T-helper 1 cell treated with Interleukin-12 subunit alpha and Interleukin-12 subunit beta and Interleukin-4 antibody, amounts not matched to agents 30 ng/mL and 1 ng/mL, for 36 hours (primary cell): ENCODE measurements around the gene ATP6V1F. TPM values are rescaled to one million over a fixed set of nuclear protein-coding genes. Genes with fewer than 3 reads are reported as not detected.

Source experiments
- intact Hi-C: fragments of 100-400 bp; cut with micrococcal nuclease; formaldehyde crosslinking; loops from one replicate; pipeline ENCODE4 v1.15.1; 2024
- total RNA-seq: library from RNA; stranded (reverse); gene quantifications from 2 replicates; pipeline ENCODE4 v1.2.3, GENCODE V29; 2022

Gene ATP6V1F
- total RNA-seq, 1 donor from 2014 or later = 127 TPM

- intact Hi-C loops = no loop called here
Observed at GRCh38 chr7:128880791-128881457, 18.3 kb downstream of the ATP6V1F start.

DNA sequence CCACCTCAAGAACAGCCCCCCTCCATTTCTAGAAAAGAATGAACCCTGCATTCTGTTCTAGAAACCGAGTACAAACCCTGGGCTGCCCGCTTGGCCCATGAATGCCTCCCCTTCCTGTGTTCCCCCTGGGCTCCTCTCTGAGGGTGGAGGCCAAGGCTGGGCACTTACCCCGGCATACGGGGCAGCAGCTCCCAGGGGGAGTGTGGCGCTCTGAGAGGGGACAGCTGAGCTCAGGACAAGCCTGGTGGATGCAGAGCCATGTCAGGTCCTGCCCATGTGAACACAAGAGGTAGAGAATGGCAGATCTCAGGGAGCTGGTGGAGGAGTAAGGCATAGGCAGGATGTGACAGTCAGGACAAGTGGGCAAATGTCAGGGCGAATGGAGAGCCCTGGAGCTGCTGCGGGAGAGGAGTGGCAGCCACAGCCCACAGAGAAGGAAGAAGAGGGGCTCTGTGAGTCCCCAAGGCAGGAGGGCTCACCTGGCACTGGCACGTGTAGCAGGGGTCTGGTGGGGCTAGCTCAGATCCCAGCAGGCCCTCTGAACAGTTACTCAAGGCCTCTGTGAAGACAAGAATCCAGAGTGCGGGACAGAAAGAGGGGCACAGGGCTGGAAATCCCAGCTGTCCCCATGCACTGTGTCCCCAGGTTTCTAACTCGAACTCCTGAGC, 18.9 kb downstream of the ATP6V1F start:
- intact Hi-C loops = loop anchor here (2.0 kb wide), 1 partner anchor 405 kb away; the partner anchor contains the start of gene METTL2B

GRCh38 chr7:128882134-128882533, 19.5 kb downstream of the ATP6V1F start:
- intact Hi-C loops = loop anchor here (2.0 kb wide), 1 partner anchor 405 kb away; the partner anchor contains the start of gene METTL2B

- intact Hi-C loops = loop anchor here (1.0 to 2.0 kb wide), 5 partner anchors 21 to 407 kb away; partner anchors contain the start of gene METTL2B
Observed at GRCh38 chr7:128883622-128884448, 21.2 kb downstream of the ATP6V1F start.

DNA sequence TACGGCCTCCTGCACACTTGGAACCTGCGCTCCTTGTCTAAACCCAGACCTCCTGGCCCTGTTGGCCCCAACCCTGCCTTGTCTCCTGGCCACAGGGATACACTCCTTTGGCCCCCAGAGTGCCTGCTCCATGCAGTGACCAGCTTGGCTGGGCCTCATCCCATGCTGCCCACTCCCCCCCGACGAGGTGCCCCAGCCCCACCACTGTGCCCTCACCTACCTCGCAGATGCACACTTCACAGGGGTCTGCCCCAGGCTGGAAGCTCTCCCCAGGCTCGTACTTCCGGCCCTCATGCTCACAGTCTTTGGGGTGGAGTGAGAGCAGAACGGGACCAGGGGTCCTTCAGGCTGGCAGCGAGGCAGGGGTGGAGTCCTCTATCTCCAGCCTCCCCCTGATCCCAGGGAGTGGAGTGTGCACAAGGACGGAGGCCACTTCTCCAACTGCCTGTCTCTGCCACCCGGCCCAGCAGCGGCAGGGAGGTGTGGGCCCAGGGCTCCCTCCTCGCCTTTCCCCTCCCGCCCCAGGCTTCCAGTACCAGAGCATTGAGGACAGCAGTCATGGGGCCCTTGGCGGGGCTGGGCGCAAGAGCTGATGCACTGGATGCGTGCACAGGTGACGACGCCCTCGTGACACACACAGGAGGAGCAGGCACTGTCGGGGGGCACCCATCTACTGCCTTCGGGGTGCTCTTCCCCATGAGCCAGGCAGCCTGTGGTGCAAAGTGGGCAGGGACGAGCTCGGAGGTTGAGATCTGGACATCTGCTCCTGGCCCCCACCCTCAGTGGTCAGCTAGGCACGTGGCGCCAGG, 22.1 kb downstream of the ATP6V1F start:
- intact Hi-C loops = no loop called here

DNA sequence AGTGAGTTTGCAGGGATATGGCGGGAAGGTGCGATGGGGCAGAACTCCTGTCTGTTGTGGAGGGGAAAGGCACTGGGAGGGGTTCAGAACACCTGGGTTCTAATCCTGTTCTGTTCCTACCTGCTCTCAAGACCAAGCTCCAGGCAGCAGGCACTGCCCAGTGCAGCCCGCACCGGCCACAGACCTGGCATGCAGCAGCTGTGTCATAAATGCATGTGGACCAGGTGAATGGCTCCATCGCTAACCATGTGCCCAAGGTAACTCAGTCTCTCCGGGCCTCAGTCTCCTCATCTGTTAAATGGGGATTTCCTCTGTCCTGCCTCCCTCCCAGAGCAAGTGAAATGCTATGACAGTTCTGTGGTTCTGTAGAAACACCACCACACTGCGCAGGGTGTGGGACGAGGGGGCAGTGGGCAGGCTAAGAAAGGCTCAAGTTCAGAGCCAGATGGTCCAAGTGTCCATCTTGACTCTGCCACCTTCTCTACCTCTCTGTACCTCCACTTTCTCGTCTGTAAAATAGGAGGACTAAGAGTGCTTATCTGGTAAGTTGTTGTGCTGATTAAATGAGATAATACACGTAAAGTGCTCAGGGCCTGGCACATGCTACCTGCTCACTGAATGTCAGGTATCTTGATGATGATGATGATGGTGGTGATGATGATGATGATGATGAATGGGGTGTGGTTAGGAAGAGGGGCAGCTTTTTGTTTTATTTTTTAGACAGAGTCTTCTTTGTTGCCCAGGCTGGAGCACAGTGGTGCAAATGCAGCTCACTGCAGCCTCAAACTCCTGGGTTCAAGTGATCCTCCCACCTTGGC, 22.9 kb downstream of the ATP6V1F start:
- intact Hi-C loops = no loop called here

- intact Hi-C loops = no loop called here
Observed at GRCh38 chr7:128886391-128887168, 23.9 kb downstream of the ATP6V1F start.

DNA sequence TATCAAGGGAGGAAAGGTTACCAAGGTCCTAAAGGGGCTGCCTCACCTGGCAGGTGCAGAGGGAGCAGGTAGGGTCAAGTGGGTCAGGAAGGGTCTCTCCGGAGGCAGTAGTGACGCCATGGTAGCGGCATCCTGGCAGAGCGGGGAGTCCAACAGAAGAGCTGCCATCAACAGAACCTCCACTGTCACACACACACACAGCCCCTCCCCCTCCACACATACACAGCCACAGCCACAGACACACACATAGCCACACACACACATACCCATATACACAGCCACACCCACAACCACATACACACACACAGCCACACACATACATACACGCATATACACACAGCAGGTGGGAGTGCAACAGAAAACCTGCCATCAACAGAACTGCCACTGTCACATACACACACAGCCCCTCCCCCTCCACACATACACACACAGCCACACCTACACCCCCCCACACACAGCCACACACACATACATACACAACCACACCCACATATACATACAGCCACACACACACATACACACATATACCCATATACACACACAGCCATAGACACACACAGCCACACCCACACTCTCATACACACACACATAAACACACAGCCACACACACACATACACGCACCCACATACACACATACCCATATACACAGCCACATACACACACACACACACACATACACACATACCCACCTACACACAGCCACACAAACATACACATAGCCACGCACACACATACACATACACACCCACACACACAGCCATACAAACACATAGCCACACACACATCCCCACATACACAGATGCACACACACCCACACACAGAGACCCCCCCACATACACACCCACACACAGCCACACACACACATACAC, 24.7 kb downstream of the ATP6V1F start:
- intact Hi-C loops = no loop called here

GRCh38 chr7:128888039-128888755, 25.5 kb downstream of the ATP6V1F start:
- intact Hi-C loops = no loop called here

DNA sequence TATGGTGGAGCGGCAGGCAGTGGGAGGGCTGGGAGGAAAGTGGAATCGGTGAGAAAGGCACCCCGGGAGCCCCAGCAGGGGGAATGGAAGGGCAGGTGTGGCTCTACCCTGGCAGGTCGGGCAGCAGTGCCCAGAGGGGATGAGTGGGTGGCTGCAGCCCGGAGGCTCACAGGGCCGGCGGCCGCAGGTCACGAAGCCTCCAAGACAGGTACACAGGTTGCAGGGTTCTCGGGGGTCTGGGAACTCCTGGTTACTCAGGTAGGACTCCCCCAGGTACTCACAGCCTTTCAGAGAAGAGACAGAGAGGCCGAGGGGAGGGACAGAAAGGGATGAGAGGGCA, 26.1 kb downstream of the ATP6V1F start:
- intact Hi-C loops = no loop called here

GRCh38 chr7:128889121-128889520, 26.5 kb downstream of the ATP6V1F start:
- intact Hi-C loops = no loop called here

DNA sequence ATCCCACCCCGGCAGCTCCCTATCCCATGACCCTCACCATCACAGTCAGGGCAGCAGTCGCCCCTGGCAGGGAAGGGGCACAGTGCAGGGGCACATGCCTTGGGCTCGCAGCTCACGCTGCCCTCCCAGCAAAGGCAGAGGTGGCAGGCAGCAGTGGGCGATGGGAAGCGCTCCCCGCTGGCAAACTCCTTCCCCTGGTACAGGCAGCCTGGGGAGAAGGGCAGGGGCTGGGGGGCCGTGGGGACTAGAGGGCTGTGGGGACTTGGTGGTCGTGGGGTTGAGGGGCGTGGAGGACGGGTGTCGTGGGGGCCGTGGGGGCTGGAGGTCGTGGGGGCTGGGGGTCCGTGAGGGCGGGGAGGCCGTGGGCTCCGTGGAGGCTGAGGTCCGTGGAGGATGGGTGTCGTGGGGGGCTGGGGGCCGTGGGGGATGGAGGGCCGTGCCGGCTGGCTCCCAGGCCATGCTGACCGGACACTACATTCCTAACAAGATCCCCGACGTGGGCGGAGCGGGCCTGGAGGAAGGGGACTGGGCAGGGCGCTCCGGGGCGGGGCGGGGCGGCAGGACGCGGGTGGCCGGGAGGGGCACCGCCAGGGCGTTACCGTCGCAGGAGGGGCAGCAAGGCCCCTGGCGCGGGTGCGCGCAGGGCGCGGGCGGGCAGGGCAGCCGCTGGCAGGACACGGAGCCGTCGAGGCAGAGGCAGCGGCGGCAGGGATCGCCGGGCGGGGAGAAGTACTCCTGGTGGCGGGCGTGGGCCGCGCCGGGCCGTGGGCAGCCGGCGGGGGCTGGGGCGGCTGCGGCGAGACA, 27.9 kb downstream of the ATP6V1F start:
- intact Hi-C loops = no loop called here

DNA sequence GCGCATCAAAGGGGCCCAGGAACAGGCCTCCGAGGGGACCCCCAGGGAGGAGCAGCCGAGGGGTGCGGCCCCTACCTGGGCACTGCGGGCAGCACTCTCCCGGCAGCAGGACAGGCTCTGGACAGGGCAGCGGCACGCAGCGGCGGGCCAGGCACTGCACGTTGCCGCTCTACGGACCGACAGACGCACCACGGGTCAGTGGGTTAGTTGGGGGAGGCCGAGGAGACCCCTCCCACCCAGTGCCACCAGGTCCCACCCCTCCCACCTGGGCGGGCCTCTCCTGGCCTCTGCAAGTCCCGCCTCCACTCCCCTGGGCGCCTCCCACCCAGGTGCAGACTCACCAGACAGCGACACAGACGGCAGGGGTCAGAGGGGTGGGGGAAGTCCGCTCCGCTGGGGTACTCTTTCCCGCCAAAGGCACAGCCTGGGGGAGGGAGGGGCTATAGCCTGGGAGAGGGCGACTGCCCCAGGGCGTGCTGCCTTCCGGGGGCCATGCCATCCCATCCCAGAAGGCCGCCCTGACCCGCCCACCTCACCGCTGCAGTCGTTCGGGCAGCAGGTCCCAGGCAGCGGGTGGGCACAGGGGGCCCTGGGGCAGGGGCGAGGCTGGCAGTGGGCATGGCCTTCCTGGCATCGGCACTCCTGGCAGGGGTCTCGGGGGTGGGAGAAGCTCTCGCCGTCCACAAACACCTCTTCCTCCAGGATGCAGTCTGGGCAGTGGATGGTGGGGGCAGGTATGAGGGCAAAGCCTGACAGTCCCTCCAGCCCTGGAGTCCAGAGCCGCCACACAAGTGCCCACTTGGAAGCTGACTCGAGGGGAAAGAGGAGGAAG, 28.7 kb downstream of the ATP6V1F start:
- intact Hi-C loops = no loop called here

DNA sequence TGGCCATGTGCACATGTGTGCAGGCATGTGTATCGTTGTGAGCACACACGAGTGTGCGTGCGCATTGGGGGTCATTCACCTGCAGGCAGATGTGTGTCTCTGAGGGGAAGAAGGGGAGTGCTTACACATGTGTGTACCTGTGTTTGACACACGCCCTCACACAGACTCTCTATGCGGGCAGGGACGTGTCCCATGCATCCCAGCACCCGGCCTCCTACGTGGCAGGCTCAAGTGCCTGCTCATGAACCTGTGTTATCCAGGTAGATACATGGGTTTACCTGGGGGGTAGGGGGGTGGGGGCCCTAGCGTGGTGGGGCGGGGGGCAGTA, 29.2 kb downstream of the ATP6V1F start:
- intact Hi-C loops = no loop called here

DNA sequence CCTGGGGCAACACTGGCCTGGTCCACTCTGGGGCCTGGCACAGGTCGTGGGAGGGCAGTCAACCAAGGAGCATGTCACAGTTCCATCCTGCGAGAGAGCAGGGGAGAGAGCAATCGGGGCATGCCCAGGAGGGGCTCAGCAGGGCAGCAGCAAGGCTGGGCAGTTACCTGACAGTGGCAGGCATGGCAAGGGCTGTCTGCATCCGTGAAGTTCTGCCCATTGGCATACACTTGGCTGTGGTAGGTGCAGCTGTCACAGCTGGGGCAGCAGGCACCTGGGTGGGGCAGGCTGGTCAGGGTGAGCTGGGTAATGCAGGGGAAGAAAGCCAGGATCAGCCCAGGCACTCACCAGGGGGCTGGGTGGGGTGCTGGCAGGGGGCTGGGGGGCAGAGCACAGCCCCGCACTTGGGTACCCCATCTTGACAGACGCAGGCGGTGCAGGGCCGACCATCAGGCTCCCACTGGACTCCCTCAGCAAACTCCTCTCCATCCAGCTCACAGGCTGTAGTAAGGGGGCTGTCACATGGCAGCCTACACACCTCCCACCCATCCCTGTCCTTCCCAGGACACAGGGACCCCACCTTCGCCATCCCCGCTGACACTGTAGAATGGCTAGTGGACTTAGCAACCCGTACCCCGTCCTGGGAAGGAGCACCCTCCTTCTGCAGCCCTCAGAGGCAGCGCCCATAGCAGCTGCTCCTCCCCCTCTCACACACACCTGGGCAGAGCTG, 30.0 kb downstream of the ATP6V1F start:
- intact Hi-C loops = no loop called here
